Spleen (tissue), 7 donors: ENCODE results near the gene PRKACB.

ENCODE experiments used
- CTCF ChIP-seq, 11 experiments: fragments of 200-600 bp in 7 of 11; fragments of 450-650 bp in 4 of 11; sonication (generic) in 4 of 11; IDR thresholded peaks in 8 of 11; conservative IDR thresholded peaks in 3 of 11; 1 replicate in 7 of 11; 2 replicates in 4 of 11; pipeline versions ENCODE4 v1.4.0 to v1.8.0; 2016 to 2021; ENCODE audit warnings: antibody characterized with exemption in 11 of 11, inconsistent platforms in 4 of 11, mild to moderate bottlenecking in 1 of 11
- POLR2A ChIP-seq, 3 donors: fragments of 450-650 bp; IDR thresholded peaks; one replicate each; pipeline ENCODE4 v1.5.1; 2017; ENCODE audit warnings: antibody characterized with exemption in 3 of 3, mild to moderate bottlenecking in 1 of 3
- POLR2AphosphoS5 ChIP-seq, 3 donors: sonication (generic); formaldehyde crosslinking; IDR thresholded peaks; one replicate each; pipeline ENCODE4 v1.5.1; 2017; ENCODE audit warnings: antibody characterized with exemption in 3 of 3
- donor health status: DM: no; HTN: no; CAD: no; lungs with moderate emphysema.
- donor health status: DM: no; HTN: no; CAD: no.
- donor health status: DM: no; HTN: no; CAD: no.

- no peak for TF ChIP-seq POLR2AphosphoS5 (IDR thresholded peaks at IDR 0.05)
- no peak for TF ChIP-seq CTCF (IDR thresholded peaks at IDR 0.05 in 8 of 11, conservative IDR thresholded peaks at IDR 0.05 in 3 of 11)
- no peak for TF ChIP-seq POLR2A (IDR thresholded peaks at IDR 0.05)
Observed at GRCh38 chr1:84199257-84199656, 55.2 kb downstream of the PRKACB start.
